Posterior vena cava (tissue), 2 donors: ENCODE measurements around the gene PTPN1. TPM values are rescaled to one million over a fixed set of nuclear protein-coding genes. Genes with fewer than 3 reads are reported as not detected.

Experiments
- DNase-seq: peaks from one replicate; pipeline ENCODE4 v3.0.0-alpha.2; 2020; ENCODE audit warnings: low spot score
- intact Hi-C, 2 donors: fragments of 100-400 bp; cut with DNase I; formaldehyde crosslinking; loops; one replicate each; pipeline versions ENCODE4 v1.14.1 to v1.14.2; 2022 to 2023
- total RNA-seq, 2 donors: library from RNA; stranded (reverse); fragmentation: NEBNext Ultra II Directional; extraction: Animal tissue kit (Norgen Biotek cat#: 25700); gene quantifications; one replicate each; pipeline ENCODE4 v1.2.1, GENCODE V29; 2021
- donor health status: DM: yes; HTN: yes; CAD: no.
- donor health status: DM: yes; HTN: yes; CAD: no.

Gene PTPN1
- total RNA-seq, 2 donors from 2014 or later: 23.5 to 43.6 TPM

DNA sequence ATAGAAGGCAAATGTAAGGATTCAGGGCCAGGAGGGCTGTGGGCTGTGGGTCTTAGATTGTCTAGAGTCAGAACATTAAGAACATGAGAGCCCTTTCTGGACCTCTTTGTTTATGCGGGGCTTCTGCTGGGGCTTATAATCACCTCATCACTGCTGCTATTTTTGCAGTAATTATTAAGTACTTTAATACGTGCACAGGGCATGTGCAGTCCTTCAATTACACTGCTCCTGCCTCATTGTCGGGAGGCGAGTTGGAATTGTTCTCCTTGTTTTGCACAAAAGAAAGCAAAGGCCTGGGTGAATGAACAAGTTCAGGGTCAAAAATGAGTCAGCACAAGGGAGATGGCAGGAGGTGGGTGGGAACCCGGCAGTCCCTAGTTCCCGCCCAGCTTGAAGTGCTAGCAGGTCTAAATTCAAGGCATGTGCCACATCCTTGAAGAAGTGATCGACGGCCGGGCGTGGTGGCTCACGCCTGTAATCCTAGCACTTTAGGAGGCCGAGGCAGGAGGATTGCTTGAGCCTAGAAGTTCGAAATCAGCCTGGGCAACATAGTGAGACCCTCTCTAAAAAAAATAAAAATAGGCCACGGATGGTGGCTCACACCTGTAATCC, 34.4 kb upstream of the PTPN1 start:
- DNase-seq: no peak
- intact Hi-C loops: loop anchor here in 1 of 2 donors (10.0 kb wide), 1 partner anchor 1551 kb away; the partner anchor contains the start of gene ARFGEF2

DNA sequence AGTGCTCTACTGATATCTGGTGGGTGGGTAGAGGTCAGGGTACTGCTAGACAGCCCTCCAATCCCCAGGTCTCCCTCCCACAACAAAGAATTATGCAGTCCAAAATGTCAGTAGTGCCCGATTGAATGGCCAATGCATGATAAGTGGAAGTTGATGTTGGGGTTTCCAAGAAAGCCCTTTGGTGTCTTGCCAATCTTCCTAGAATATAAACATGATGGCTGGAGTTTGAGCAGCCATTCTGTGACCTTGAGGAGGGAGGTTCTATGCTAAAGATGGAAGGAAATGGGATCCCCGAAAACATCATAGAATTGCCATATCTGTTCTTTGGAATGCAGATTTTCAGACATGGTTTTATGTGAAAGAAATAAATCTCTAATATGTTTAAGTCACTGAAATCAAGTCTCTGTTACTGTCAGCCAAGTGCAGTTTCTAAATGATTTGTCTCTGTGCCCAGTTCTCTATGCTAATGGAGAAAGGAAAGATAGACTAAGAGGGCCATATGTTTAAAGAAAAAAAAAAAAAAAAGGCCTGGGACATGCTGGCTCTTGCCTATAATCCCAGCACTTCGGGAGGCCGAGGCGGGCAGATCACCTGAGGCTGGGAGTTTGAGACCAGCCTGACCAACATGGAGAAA, 32.8 kb upstream of the PTPN1 start:
- no peak for DNase-seq
- intact Hi-C loops: loop anchor here in 1 of 2 donors (10.0 kb wide), 1 partner anchor 1553 kb away; the partner anchor contains the start of gene ARFGEF2

DNA sequence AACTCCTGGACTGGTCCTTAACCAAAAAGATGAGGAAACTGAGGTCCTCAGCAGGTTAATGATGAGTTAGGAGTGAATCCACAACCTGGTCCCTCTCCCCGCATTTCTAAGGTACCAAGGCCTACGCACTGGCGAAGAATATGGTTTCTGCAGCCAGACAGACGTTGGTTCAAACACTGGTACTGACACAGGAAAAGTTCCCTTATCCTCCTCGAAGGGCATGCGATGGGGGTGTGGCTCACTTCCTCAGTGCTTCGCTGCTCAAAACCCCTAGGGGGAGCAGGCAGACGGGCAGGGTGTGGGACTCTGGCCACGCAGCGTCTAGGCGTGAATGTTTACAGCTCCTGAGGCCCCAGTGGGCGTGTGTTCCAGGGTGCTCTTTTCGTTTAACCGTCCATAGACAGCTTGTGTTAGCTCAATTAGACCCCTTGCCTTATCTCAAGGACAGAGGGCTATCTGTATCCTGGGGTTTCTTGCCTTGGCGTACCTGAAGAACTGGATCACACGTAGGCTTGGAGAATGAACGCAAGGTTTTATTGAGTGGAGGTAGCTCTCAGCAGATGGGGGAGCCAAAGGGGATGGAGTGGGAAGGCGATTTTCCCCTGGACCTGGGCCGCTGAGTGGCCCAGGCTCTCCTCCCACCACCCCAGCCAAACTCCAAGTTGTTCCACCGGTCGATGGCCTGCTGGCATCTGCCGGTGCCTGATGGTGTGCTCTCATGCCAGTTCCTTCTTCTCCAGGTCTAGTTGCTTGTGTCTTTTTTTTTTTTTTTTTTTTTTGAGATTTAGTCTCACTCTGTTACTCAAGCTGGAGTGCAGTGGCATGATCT, 31.8 kb upstream of the PTPN1 start:
- intact Hi-C loops: loop anchor here in 1 of 2 donors (10.0 kb wide), 1 partner anchor 1554 kb away; the partner anchor contains the start of gene ARFGEF2
- DNase-seq: peak; percentile 92

DNA sequence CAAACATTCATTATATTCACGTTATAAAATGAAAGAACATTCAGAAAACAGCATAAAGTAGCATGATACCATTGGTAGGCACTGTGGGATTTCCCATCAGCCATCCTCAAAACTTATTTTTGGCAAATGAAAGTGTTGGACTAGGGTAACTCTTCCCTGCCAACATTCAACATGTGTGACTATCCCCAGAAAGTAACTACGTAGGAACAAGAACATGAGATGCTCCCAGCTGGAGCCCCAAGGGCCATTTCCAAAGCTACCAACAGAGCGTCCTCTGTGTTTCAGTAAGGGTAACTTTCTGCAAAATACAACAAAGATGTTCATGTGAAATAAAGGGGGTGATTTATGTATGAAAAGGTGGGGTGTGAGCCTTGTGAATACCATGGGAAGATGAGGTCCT, 28.4 kb upstream of the PTPN1 start:
- no peak for DNase-seq
- intact Hi-C loops: loop anchor here (5.0 to 10.0 kb wide), 3 partner anchors 96 to 263 kb away; partner anchors contain the start of gene PARD6B (in 1 of the 2)

DNA sequence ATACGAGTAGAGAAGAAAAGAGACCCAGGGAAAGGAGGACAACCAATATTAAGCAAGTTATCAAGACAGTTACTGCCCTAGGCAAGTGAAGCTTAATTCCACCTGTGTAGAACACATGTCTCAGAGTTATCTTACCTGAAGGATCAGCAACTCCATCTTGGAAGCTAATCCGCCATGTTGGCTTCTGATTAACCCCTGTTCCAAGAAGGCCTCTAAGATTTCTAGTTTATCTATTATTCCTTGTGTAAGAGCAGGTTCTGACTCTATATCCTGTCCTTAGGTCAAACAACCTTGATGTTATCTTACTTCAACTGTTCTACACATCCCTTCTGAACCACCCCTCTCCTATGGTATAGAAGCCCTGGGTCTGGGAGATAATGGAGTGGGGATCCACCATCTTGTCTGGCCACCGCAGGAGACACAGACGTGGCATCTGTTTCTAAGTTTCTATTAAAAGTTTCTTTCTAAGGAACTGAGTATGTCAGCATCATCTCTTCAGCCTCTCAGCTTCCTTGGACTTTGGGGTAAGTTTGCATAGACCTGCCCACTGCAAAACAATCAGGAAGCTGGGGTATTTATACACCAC, 27.7 kb upstream of the PTPN1 start:
- intact Hi-C loops: loop anchor here (5.0 to 10.0 kb wide), 3 partner anchors 95 to 262 kb away; partner anchors contain the start of gene PARD6B (in 1 of the 2)
- DNase-seq: no peak

DNA sequence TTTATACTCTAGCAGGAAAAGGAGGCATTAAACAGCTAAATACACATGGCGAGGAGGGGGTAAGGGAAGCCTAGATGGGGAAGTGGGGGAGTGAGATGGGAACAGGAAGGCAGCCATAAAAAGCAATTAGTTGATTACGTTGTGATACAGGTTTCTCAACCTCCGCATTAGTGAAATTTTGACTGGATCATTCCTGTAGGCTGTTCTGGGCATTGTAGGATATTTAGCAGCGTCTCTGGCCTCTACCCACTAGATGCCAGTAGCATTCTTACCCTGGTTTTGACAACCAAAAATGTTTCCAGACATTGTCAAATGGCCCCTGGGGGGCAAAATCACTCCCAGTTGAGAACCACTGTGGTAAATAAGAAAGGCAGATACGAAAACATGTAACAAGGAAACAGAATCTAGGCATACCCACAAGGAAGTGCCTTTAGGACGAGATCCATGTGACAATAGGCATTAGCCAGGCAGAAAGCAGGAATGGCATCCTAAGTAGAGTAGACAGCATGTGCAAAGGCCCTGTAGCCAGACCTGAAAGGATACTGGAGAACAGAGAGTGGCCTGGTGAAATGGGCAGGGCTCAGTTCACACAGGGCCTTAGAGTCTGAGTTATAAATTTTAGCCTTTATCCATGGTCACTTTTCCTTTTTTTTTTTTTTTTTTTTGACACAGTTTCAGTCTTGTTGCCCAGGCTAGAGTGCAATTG, 25.8 kb upstream of the PTPN1 start:
- no peak for DNase-seq
- intact Hi-C loops: loop anchor here (5.0 to 10.0 kb wide), 3 partner anchors 93 to 260 kb away; partner anchors contain the start of gene PARD6B (in 1 of the 2)

DNA sequence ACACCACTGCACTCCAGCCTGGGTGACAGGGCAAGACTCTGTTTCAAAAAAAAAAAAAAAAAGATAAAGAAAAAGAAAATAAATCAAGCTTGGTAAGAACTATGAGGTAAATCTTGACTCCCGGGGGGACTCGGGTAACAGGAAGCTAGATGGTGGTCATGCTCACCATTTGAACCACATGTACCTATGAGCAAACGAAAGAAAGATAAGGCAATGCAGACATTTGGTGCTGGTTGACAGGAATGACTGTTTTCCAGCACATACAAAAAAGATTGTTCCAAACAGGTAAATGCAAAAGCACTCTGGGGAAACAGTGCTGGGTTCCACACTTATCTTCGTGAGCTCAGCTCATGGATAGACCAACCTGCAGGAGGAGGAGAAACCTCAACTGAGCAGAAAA, 22.8 kb upstream of the PTPN1 start:
- no peak for DNase-seq
- intact Hi-C loops: loop anchor here (10.0 kb wide), 2 partner anchors 247 to 257 kb away; partner anchors contain the start of gene PARD6B (in 1 of the 2)

DNA sequence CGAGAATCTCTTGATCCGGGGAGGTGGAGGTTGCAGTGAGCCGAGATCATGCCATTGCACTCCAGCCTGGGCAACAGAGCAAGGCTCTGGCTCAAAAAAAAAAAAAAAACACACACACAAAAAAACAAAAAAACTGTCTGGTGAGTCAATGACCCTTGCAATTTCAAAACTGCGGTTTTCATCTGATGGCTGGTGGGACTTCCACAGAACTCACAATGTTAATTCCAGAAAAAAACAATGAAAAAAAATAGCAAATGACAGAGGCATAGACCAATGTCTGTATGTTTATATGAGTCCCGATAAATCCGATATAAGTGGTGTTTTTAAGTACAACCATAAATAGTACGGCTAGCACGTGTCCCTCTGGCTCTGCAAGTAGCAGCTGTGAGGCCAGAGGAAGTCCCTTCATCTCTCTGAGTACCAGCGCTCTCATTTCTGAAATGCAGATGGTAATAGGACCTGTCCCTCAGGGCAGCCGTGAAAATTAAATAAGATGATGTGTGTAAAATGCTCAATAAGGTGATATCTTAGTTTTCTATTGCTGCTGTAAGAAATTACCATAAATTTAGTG, 21.9 kb upstream of the PTPN1 start:
- intact Hi-C loops: loop anchor here (10.0 kb wide), 2 partner anchors 246 to 256 kb away; partner anchors contain the start of gene PARD6B (in 1 of the 2)
- DNase-seq: no peak

DNA sequence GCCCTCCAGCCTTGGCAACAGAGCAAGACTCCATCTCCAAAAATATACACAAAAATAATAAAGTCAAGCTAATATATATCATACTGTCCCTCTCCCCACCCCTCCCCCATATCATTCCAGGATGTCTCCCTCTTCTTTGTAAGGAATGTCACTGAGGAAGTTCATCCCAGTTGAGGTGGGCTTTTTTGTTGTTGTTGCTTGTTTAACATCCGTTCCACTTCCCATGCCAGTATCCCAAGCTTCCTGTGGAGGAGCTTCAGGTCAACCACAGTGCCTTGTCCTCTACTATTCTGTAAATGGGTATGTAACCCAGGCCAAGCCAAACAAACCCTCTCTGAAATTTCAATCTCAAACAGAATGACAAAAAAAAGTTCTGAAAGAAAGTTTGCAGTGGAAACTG, 19.0 kb upstream of the PTPN1 start:
- intact Hi-C loops: no loop called here
- DNase-seq: no peak

DNA sequence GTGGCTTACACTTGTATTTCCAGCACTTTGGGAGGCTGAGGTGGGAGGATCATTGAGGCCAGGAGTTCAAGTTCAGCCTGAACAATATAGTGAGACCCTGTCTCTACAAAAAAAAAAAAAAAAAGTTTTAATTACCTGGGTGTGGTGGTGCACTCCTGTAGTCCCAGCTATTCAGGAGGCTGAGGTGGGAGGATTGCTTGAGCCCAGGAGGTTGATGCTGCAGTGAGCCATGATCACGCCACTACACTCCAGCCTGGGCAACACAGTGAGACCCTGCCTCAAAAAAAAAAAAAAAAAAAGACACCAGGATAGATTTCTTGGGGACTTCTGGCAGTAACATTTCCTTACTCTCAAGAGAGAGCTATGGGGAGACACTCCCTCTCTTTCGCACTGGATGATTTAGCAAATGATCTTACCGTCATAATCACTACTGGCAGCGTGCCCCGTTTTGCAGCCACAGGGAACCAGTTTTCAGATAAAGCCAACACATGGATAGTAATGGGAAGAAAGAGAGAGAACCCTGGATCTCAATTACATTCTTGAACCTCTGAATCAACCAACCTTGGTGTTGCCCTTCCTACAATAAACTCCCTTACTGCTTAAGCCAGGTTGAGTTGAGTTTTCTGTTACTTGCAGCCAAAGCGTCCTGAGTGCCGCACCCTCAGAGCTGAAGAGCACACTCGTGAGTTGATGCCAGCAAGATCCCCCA, 18.1 kb upstream of the PTPN1 start:
- intact Hi-C loops: no loop called here
- no peak for DNase-seq

DNA sequence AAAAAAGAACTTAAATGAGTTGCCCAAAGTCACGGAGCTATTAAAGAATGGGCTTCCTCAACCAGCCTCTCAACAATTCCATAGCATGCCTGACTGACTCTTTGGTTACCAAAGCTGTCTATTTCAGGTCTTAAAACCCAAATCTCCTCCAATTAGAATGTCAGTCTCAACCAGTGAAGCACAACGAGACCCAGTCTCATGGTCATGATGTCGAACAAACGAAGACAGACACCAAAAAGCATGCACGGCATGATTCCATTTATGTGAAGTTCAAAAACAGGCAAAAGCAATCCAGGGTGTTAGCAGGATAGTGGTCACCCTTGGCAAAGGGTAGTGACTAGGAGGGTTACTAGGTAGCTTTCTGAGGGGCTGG, 16.3 kb upstream of the PTPN1 start:
- intact Hi-C loops: no loop called here
- DNase-seq: no peak

DNA sequence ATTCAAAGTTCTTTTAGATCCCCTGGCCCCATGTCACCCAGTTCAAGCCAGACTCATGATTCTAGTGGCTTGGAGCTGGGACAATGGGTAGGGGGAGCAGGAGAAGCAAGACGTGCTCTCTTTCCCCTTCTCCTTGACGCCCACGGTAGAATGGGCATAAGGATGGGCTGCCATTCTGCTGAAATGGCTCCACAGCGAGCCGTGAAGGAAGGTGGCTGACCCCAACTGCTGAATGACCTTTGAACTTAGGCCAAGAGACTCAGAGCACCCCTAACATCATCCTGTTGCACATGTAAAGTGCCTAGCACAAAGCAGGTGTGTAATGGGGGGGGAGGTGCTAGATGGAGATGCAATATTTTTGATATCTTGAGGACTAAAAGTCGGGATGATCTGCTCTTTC, 15.8 kb upstream of the PTPN1 start:
- intact Hi-C loops: no loop called here
- no peak for DNase-seq

DNA sequence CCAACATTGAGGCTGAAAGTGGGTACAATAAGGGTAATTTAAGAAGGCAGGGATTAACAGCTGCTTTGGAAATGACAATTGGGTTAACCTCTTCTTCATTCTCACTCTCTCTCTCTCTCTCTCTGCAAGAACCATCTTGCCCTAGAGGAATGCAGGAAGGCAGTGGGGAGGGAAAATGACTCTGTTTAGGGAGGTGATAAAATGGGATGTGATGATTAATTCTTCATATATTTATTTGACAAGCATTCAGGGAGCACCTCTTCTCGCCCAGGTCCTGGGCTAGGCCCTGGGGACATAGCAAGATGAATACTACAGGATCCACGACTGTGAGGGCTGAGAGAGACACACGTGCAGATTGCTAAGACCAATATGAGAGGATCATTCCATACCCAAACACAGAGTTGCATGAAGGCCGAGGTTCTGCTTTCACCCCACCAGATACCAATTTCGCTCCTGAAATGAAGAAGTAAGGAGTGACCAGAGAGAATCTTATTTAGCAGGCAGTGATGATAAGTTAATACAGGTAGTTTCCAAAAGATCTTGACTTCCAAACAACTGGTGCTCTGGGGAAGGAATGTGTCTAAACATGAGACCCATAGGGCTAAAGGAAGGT, 13.3 kb upstream of the PTPN1 start:
- intact Hi-C loops: no loop called here
- DNase-seq: no peak

DNA sequence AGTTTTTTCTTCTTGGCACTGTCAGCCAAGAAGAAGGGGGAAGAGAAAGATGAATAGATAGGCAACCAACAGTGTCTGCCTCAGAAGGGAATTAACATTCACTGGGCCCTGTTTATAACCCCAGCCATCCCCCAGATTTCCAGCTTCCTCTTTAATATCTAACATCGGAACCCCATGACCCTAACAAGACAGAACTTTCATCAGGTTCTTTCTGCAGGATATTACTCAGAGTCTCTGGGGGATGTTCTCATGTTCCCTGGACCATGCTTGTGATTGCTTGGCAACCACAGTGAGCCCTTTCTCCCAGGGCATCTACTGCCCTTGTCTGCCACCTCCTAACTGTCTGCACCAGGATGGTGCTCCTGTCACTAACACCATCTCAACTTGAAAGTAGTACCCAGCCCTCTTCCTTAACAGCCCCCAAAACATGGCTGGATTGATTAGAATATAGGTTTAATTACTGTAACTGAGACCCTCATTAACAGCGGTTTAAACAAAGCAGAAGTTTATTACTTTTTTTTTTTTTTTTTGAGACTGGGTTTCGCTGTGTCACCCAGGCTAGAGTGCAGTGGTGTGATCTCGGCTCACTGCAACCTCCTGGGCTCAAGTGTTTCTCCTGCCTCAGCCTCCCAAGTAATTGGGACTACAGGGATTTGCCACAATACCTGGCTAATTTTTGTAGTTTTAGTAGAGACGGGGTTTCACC, 12.0 kb upstream of the PTPN1 start:
- no peak for DNase-seq
- intact Hi-C loops: no loop called here

DNA sequence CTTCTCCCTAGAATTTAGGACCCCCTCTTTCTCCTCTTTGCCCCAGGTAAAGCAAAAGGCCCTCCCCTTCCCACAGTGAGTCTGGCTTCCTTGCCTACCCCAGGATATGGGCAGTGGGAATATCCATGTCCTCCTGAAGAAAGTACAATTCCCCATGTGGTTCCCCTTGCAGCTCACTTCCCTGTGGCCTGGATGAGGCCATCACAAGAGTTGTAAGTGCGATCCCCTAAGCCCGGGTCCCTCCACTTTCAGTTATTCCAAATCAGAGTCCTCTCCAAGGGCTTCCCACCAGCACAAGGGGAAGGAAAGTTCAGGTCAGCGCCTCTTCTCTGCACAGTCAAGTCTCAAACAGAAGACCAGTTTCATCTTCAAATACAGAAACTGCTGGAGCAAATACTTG, 10.2 kb upstream of the PTPN1 start:
- DNase-seq: no peak
- intact Hi-C loops: no loop called here

DNA sequence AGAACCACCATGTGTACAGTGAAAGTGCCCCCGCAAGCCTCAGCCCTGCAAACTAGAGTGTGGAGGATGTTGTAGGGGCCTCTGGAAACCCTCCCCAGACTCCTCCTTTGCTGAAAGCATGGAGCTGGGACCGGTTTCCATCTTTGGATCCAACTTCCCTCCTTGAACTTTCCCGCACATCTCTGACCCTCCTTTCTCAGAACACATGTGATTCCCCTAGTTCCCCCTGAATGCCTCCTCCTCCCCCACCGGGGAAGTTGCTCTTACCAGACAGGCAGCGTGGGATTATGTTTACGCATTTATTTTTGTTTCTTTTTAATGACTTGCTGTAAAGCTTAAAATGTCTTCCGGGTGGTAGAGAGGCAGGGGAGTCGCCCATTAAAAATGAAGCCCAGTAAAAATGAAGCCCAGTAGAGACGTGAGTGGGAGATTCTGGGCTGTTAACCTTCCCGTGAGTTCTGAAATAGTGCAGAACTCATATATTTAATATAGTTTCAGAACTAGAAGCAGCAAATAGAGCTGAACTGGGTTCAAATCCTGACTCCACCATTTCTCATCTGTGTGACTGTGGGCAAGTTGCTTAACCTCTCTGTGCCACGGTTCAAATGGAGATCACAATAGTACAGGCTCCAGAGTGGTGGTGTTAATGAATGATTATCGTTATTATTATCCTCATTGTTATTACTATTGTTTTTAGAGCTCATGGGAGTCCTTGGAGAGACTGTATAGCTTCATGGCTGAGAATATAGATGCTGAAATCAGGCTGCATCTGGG, 8.0 kb upstream of the PTPN1 start:
- intact Hi-C loops: no loop called here
- DNase-seq: no peak
